Stimulated activated CD8-positive, alpha-beta memory T cell treated with anti-CD3 and anti-CD28 coated beads, Interleukin-4, amount 100 ng/mL, for 48 hours (primary cell): Measurements from ENCODE around the gene NUDT17.

Experiments used
- DNase-seq: peaks from one replicate; pipeline ENCODE4 v3.0.0-alpha.2; 2020

The NUDT17 gene

GRCh38 chr1:145891587-145892485 lies 46.4 kb downstream of the NUDT17 start:
- DNase-seq: peak; percentile 74

- no peak for DNase-seq
Observed at GRCh38 chr1:145892486-145893087, 47.2 kb downstream of the NUDT17 start.

GRCh38 chr1:145893306-145894055 lies 48.1 kb downstream of the NUDT17 start:
- no peak for DNase-seq

- DNase-seq: no peak
Observed at GRCh38 chr1:145895471-145895870, 50.0 kb downstream of the NUDT17 start.

- DNase-seq: no peak
Observed at GRCh38 chr1:145897969-145898368, 52.5 kb downstream of the NUDT17 start.
